Large intestine (tissue), 3 donors: ENCODE results near the gene BAZ1B. TPM values are rescaled to one million over a fixed set of nuclear protein-coding genes. Genes with fewer than 3 reads are reported as not detected.
"Not testable (repeated sequence)": the region's sequence is repeated elsewhere in the genome, so short reads cannot be mapped to it uniquely, and the experiment has no call there.

Source experiments
- DNase-seq, 2 donors: peaks; one replicate each; pipeline versions ENCODE4 v3.0.0 to v3.0.0-alpha.2; 2013
- H3K27ac ChIP-seq: one replicate; pipeline ENCODE4 v1.5.1; 2013; ENCODE audit warnings: low read length
- H3K27me3 ChIP-seq: 2 replicates; pipeline ENCODE4 v1.6.1; 2013; ENCODE audit warnings: low read length; ENCODE audit not compliant: control insufficient read depth, insufficient read depth
- H3K36me3 ChIP-seq: 2 replicates; pipeline ENCODE4 v1.6.1; 2013; ENCODE audit warnings: low read length; ENCODE audit not compliant: control insufficient read depth, insufficient read depth
- H3K4me1 ChIP-seq: one replicate; pipeline ENCODE4 v1.6.1; 2013; ENCODE audit warnings: low read length; ENCODE audit not compliant: control insufficient read depth, insufficient read depth
- H3K4me3 ChIP-seq: one replicate; pipeline ENCODE4 v1.5.1; 2013; ENCODE audit warnings: low read length
- H3K9me3 ChIP-seq: one replicate; pipeline ENCODE4 v1.6.1; 2013; ENCODE audit warnings: mild to moderate bottlenecking, low read depth, low read length, moderate library complexity; ENCODE audit not compliant: control insufficient read depth
- whole genome bisulfite sequencing: methylation state at CpG from one replicate; pipeline ENCODE4 v1.1.5; 2013; ENCODE audit warnings: low lambda C conversion rate; ENCODE audit not compliant: insufficient coverage; 5-methylcytosine and 5-hydroxymethylcytosine counted together
- polyA plus RNA-seq: library from polyadenylated mRNA; unstranded; fragments of 120-200 nt; gene quantifications from one replicate; pipeline ENCODE4 v1.2.1, GENCODE V29; 2013

BAZ1B gene
- polyA plus RNA-seq, 1 donor: 37.3 TPM

DNA sequence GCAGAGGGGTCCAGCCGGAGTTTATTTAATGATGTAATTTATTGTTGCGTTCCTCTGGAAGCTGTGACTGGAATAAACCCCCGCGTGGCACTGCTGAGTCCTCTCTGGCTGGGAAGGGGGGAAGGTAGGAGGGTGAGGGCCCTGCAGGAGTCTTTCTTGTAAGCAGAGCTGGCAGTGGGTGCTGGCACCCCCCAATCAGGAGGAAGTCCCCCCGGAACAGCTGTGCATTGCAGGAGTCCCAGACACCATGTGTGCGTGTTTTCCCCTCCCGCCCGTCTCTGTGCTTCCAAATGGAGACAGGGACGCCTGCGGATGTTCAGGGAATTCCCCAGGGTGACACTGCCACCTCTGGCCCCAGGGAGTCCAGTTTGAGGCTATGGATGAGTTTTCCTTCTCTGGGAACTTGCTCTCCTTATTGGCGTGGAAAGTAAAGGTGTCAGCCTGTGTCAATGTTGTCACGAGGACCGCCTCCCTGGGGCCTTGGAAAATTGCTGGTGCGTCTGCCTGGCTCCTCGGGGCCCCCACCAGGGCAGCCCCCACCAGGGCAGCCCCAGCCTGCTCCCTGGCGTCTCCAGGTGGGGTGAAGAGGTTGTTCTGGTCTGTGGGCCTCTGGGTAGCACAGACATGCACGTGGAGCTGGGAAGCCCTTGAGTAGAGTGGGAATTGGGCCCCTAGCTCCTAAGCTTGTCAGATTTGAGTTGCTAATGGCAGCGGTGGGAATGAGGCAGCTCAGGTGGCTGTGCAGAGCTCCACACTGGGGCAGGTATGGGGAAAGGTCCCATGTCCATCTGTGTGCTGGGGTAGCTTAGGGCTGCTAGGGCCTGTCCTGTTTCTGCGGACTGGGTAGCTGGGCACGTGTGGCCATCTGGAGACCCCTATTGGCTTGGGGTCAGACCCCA lies 85.8 kb downstream of the BAZ1B start:
- H3K4me1 ChIP-seq: no peaks in the 10 kb centered on the region
- H3K27ac ChIP-seq: no peak overlapping the region
- no peak overlapping the region for H3K4me3 ChIP-seq
- DNase-seq: peak in 1 of 2 donors; percentile 21
- peaks cover 36% of the 10 kb centered on the region for H3K27me3 ChIP-seq
- no CpG with 5 or more reads among the region's 20 CpGs for WGBS
- H3K9me3 ChIP-seq: peaks cover 19% of the 10 kb centered on the region
- H3K36me3 ChIP-seq: peaks cover 21% of the 10 kb centered on the region

GRCh38 chr7:73435471-73436009 lies 86.6 kb downstream of the BAZ1B start:
- peaks cover 14% of the 10 kb centered on the region for H3K36me3 ChIP-seq
- no CpG with 5 or more reads among the region's 28 CpGs for WGBS
- no peak overlapping the region for H3K27ac ChIP-seq
- H3K27me3 ChIP-seq: peaks cover 36% of the 10 kb centered on the region
- H3K4me3 ChIP-seq: no peak overlapping the region
- no peak for DNase-seq
- H3K4me1 ChIP-seq: no peaks in the 10 kb centered on the region
- peaks cover 19% of the 10 kb centered on the region for H3K9me3 ChIP-seq

GRCh38 chr7:73434701-73435069 lies 87.4 kb downstream of the BAZ1B start:
- Histone ChIP-seq H3K4me1 (no peaks in the 10 kb centered on the region), H3K4me3 (no peak overlapping the region), H3K36me3 (peaks cover 7% of the 10 kb centered on the region), H3K27ac (no peak overlapping the region), H3K9me3 (peaks cover 19% of the 10 kb centered on the region), H3K27me3 (peaks cover 36% of the 10 kb centered on the region)
- no peak for DNase-seq
- no CpG with 5 or more reads among the region's 26 CpGs for WGBS

- Histone ChIP-seq H3K27me3 (peaks cover 36% of the 10 kb centered on the region), H3K36me3 (peaks cover 2% of the 10 kb centered on the region), H3K9me3 (peaks cover 19% of the 10 kb centered on the region), H3K4me3 (no peak overlapping the region), H3K4me1 (no peaks in the 10 kb centered on the region), H3K27ac (no peak overlapping the region)
- DNase-seq: no peak
- WGBS: no CpG with 5 or more reads among the region's 110 CpGs
Measured at GRCh38 chr7:73433924-73434700, 88.0 kb downstream of the BAZ1B start.

GRCh38 chr7:73432676-73433075 lies 89.4 kb downstream of the BAZ1B start:
- H3K27me3 ChIP-seq: peaks cover 36% of the 10 kb centered on the region
- H3K36me3 ChIP-seq: no peaks in the 10 kb centered on the region
- no peak for DNase-seq
- no peak overlapping the region for H3K27ac ChIP-seq
- no peaks in the 10 kb centered on the region for H3K4me1 ChIP-seq
- WGBS: no CpG with 5 or more reads among the region's 11 CpGs
- peaks cover 19% of the 10 kb centered on the region for H3K9me3 ChIP-seq
- no peak overlapping the region for H3K4me3 ChIP-seq

GRCh38 chr7:73431041-73431835 lies 90.9 kb downstream of the BAZ1B start:
- Histone ChIP-seq H3K36me3 (no peaks in the 10 kb centered on the region), H3K4me1 (no peaks in the 10 kb centered on the region), H3K9me3 (peaks cover 19% of the 10 kb centered on the region), H3K27ac (no peak overlapping the region), H3K27me3 (peaks cover 29% of the 10 kb centered on the region), H3K4me3 (no peak overlapping the region)
- no CpG with 5 or more reads among the region's 13 CpGs for WGBS
- DNase-seq: no peak

DNA sequence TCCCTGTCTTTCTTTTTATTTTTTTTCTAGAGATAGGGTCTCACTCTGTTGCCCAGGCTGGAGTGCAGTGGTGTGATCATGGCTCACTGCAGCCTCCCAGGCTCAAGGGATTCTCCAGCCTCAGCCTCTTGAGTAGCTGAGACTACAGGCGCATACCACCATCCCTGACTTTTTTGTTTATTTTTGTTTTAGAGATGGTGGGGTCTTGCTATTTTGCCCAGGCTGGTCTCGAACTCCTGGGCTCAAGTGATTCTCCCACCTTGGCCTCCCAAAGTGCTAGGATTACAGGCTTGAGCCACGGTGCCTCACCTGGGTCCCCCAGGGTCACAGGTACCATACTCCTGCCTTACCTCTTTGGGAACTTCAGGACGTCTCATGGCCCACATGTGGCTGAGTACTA lies 91.6 kb downstream of the BAZ1B start:
- Histone ChIP-seq H3K27me3 (peaks cover 22% of the 10 kb centered on the region), H3K9me3 (peaks cover 17% of the 10 kb centered on the region)
- WGBS: no CpG with 5 or more reads among the region's 4 CpGs
- H3K4me3 ChIP-seq, H3K36me3 ChIP-seq, DNase-seq, H3K27ac ChIP-seq, H3K4me1 ChIP-seq: not testable (repeated sequence)

GRCh38 chr7:73429622-73430505 lies 92.2 kb downstream of the BAZ1B start:
- Histone ChIP-seq H3K36me3 (no peaks in the 10 kb centered on the region), H3K4me1 (no peaks in the 10 kb centered on the region), H3K27ac (no peak overlapping the region), H3K27me3 (peaks cover 15% of the 10 kb centered on the region), H3K9me3 (peaks cover 11% of the 10 kb centered on the region), H3K4me3 (no peak overlapping the region)
- no peak for DNase-seq
- no CpG with 5 or more reads among the region's 6 CpGs for WGBS

- no peak overlapping the region for H3K27ac ChIP-seq
- peaks cover 10% of the 10 kb centered on the region for H3K27me3 ChIP-seq
- WGBS: no CpG with 5 or more reads among the region's 18 CpGs
- H3K4me3 ChIP-seq: no peak overlapping the region
- H3K4me1 ChIP-seq: peaks cover 3% of the 10 kb centered on the region
- DNase-seq: no peak
- H3K36me3 ChIP-seq: no peaks in the 10 kb centered on the region
- H3K9me3 ChIP-seq: peaks cover 5% of the 10 kb centered on the region
Measured at GRCh38 chr7:73429215-73429614, 92.9 kb downstream of the BAZ1B start.
